Measurements from ENCODE around the gene CD300LG. TPM values are rescaled to one million over a fixed set of nuclear protein-coding genes. Genes with fewer than 3 reads are reported as not detected.

Gene CD300LG
- total and polyA plus RNA-seq, 2 experiments from 2014 or later: not detected

- Histone ChIP-seq H3K4me2 (no peak overlapping the region), H3K79me2 (replicated peaks; ENCODE audit: insufficient read depth) (no peaks in the 10 kb centered on the region), H3K9me2 (ENCODE audit: insufficient read depth) (no peaks in the 10 kb centered on the region), H3K27me3 (ENCODE audit: insufficient read depth) (no peaks in the 10 kb centered on the region), H3K36me3 (ENCODE audit: insufficient read depth) (peaks cover 2% of the 10 kb centered on the region; the same call in 1 of the 2 replicates), H2AFZ (no peak overlapping the region), H3K4me1 (ENCODE audit: insufficient read depth) (peaks cover 37% of the 10 kb centered on the region), H3K4me3 (no peak overlapping the region), H3F3A (replicated peaks; ENCODE audit: low read depth) (no peaks in the 10 kb centered on the region; the same call in 1 of the 2 replicates), H3K27ac (ENCODE audit: low read depth) (no peak overlapping the region), H4K20me1 (replicated peaks; ENCODE audit: insufficient read depth) (no peaks in the 10 kb centered on the region)
- no peak overlapping the region for H3K27ac Mint-ChIP-seq
- peaks cover 3% of the 10 kb centered on the region for H3K27me3 Mint-ChIP-seq (ENCODE audit: insufficient read depth, low read depth, poor library complexity)
- peaks cover 37% of the 10 kb centered on the region for H3K9me3 Mint-ChIP-seq
- H3K4me3 Mint-ChIP-seq: no peak overlapping the region
- H3K4me1 Mint-ChIP-seq: peaks cover 39% of the 10 kb centered on the region
- ATAC-seq: no peak
- H3K36me3 Mint-ChIP-seq (ENCODE audit: low read depth): peaks cover 26% of the 10 kb centered on the region; the same call in 2 of the 3 replicates
- TF ChIP-seq NANOG (IDR thresholded peaks at IDR 0.05; ENCODE audit: borderline replicate concordance) (no peak), ZNF114 (CRISPR knock-in tag; IDR thresholded peaks at IDR 0.05) (no peak), EZH2phosphoT487 (IDR thresholded peaks at IDR 0.05; ENCODE audit: unreplicated experiment) (no peak), ZNF331 (CRISPR knock-in tag; IDR thresholded peaks at IDR 0.05; ENCODE audit: low read depth) (no peak), CTCF (conservative IDR thresholded peaks at IDR 0.05; ENCODE audit: low read depth in 2 of 2) (no peak), JUNB (IDR thresholded peaks at IDR 0.05; ENCODE audit: unreplicated experiment) (no peak), EZH2 (IDR thresholded peaks at IDR 0.05; ENCODE audit: low read depth, unreplicated experiment) (no peak), STAT1 (IDR thresholded peaks at IDR 0.05; ENCODE audit: unreplicated experiment) (no peak), REST (IDR thresholded peaks at IDR 0.05; ENCODE audit: unreplicated experiment) (no peak)
- TF ChIP-seq, protein P1, sequence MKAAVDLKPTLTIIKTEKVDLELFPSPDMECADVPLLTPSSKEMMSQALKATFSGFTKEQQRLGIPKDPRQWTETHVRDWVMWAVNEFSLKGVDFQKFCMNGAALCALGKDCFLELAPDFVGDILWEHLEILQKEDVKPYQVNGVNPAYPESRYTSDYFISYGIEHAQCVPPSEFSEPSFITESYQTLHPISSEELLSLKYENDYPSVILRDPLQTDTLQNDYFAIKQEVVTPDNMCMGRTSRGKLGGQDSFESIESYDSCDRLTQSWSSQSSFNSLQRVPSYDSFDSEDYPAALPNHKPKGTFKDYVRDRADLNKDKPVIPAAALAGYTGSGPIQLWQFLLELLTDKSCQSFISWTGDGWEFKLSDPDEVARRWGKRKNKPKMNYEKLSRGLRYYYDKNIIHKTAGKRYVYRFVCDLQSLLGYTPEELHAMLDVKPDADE (IDR thresholded peaks at IDR 0.05): no peak
- TF ChIP-seq, protein P2, sequence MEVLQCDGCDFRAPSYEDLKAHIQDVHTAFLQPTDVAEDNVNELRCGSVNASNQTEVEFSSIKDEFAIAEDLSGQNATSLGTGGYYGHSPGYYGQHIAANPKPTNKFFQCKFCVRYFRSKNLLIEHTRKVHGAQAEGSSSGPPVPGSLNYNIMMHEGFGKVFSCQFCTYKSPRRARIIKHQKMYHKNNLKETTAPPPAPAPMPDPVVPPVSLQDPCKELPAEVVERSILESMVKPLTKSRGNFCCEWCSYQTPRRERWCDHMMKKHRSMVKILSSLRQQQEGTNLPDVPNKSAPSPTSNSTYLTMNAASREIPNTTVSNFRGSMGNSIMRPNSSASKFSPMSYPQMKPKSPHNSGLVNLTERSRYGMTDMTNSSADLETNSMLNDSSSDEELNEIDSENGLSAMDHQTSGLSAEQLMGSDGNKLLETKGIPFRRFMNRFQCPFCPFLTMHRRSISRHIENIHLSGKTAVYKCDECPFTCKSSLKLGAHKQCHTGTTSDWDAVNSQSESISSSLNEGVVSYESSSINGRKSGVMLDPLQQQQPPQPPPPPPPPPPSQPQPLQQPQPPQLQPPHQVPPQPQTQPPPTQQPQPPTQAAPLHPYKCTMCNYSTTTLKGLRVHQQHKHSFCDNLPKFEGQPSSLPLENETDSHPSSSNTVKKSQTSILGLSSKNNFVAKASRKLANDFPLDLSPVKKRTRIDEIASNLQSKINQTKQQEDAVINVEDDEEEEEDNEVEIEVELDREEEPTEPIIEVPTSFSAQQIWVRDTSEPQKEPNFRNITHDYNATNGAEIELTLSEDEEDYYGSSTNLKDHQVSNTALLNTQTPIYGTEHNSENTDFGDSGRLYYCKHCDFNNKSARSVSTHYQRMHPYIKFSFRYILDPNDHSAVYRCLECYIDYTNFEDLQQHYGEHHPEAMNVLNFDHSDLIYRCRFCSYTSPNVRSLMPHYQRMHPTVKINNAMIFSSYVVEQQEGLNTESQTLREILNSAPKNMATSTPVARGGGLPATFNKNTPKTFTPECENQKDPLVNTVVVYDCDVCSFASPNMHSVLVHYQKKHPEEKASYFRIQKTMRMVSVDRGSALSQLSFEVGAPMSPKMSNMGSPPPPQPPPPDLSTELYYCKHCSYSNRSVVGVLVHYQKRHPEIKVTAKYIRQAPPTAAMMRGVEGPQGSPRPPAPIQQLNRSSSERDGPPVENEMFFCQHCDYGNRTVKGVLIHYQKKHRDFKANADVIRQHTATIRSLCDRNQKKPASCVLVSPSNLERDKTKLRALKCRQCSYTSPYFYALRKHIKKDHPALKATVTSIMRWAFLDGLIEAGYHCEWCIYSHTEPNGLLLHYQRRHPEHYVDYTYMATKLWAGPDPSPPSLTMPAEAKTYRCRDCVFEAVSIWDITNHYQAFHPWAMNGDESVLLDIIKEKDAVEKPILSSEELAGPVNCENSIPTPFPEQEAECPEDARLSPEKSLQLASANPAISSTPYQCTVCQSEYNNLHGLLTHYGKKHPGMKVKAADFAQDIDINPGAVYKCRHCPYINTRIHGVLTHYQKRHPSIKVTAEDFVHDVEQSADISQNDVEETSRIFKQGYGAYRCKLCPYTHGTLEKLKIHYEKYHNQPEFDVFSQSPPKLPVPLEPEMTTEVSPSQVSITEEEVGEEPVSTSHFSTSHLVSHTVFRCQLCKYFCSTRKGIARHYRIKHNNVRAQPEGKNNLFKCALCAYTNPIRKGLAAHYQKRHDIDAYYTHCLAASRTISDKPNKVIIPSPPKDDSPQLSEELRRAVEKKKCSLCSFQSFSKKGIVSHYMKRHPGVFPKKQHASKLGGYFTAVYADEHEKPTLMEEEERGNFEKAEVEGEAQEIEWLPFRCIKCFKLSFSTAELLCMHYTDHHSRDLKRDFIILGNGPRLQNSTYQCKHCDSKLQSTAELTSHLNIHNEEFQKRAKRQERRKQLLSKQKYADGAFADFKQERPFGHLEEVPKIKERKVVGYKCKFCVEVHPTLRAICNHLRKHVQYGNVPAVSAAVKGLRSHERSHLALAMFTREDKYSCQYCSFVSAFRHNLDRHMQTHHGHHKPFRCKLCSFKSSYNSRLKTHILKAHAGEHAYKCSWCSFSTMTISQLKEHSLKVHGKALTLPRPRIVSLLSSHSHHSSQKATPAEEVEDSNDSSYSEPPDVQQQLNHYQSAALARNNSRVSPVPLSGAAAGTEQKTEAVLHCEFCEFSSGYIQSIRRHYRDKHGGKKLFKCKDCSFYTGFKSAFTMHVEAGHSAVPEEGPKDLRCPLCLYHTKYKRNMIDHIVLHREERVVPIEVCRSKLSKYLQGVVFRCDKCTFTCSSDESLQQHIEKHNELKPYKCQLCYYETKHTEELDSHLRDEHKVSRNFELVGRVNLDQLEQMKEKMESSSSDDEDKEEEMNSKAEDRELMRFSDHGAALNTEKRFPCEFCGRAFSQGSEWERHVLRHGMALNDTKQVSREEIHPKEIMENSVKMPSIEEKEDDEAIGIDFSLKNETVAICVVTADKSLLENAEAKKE (CRISPR knock-in tag; IDR thresholded peaks at IDR 0.05): no peak
- DNase-seq (ENCODE audit: low spot score): no peak
Observed at GRCh38 chr17:43800736-43801135, 46.2 kb upstream of the CD300LG start.

Measured in GM23338 (cell line).